ENCODE results near the gene NFATC4.

NFATC4 gene

DNA sequence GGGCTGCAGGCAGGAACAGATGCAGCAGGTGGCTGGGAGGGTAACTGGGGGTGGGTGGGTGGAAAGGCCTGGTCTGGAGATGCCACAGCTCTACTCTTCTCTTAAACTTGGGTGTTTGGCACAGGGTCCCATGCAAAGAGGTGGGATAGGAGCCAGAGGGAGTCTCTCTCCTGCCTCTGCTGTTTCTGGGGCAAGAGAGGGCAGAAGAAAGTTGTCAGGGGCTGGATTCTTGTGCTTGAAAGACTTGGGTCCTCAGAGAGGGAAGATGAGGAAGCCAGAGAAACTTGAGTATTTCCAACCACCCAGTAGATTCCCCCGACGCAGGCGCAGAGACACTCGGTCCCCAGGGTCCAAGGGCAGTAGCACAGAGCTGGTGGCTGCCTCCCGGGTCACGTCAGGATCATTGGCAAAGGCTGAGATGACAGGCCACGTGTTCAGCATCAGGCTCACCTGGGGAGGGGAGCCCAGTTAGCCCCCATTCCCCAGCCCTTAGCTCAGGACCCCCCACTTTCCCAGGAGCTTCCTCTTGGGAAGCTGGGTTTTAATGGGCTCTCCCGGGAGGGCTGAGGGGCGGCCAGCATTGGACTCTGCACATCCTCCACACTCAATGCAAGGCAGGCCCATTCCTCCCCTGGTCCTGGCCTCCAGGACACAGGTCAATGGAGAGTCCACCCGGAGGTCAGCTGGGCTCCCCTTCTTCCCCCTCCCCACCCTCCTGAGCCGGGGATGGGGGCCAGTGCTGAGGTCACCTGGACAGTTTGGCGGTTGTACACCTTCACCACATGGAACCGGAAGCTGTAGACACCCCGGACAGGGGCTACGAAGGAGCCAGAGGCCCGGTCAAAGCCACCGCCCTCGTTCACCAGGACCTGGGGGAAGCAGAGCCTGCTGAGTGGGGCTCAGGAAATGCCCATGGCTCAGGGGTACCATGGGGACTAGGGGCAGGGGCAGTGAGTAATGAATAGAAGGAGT is 59.8 kb downstream of the NFATC4 start:
- DNase-seq (ENCODE audit: low read depth, low spot score): no peak

GRCh38 chr14:24428628-24429394 is 60.8 kb downstream of the NFATC4 start:
- DNase-seq (ENCODE audit: low read depth, low spot score): no peak

Measured in astrocyte of the hippocampus (primary cell).